HG03108 (cell line): ENCODE measurements around the gene MFSD12.

Experiments used
- ATAC-seq: cut with Tn5 transposase; IDR thresholded peaks from one replicate; pipeline ENCODE4 v1.9.1; 2021; ENCODE audit warnings: moderate library complexity; ENCODE audit not compliant: unreplicated experiment

The MFSD12 gene

DNA sequence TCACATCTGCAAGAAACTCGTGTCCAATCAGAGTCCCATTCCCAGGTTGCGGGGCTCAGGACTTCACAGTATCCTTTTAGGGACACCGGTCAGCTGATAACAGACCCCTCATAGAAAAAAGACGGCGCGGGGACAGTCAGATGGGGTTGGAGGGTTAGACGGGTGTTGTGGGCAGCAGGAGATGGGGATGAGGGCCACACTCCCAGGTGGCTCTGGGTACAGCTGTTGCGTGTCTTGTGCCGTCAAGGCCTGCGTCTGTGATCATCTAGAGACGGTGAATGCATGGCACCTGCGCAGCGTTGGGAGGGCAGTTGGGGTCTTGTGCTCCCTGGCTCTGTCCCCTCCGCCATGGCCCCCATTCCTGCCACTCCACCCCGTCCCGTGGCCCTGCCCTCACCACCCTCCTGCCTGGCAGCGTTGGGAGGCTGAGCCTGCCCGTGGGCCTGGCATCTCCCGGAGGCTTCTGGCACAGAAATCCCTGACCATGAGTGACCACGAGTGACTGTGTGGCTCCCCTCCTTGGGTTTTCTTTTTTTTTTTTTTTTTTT is 32.4 kb downstream of the MFSD12 start:
- ATAC-seq: no peak

DNA sequence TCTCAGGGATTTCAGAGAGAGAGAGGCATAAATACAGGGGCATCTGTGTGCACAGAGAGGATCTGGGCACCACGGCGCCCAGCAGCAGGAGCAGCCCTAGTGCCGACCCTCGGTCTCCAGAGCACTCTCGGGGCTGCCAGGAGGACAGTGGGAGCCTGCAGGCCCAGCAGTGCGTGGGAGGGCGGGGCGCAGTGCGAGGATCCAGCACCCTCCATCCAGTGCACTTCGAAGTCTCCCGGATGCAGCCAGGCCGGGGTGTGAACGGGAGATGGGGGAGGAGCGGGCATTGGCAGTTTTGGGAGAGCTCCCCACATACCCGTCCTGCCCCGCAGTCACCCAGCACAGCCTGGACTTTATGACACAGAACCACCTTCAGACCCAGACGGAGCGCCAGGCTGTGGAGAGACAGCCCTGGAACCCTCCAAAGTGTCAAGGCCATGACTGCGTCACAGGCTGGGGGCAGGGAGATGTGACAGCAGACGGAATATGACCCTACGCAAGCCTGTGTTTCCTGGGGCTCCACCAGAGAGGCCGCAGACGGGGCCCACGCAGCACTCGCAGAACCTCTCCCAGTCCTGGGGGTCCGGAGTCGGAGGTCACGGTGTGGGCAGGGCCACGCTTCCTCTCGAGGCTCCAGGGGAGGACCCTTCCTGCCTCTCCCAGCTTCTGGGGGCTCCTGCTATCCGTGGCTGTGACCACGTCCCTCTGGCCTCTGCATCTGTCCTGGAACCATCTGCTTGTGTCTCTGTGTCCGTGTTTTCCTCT is 33.1 kb downstream of the MFSD12 start:
- no peak for ATAC-seq

DNA sequence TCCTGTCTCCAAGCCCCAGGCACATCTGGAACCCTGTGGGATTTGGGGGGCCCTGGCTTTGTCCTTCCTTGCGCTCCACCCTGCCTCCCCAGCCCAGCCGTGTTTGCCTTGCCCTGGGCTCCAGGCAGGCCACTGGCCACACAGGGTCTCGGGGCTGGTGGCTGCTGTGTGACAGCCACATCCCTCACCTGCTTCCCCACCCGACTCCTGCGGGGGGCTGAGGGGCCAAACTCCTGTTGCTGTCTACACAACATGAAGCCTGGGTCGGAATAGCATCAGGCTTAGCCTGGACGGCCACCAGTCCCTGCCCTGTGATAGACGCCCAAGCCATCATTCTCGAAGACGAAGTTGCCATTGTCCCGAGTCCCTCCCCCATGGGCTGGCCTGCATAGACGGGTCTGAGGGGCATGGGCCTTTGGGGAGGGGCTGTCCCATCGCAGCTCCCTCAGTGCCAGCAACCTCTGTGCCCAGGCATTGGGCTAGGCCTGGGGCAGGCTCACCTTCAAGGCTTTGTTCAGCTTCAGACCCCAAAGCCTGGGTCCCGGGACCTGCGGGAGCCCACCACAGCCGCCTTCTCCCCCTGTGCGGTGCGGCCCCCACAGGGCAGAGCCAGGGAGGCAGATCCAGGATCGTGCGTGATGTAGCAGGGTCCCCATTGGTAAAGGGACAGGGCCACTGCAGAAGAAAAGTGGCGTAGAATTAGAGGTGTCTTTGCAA is 33.9 kb downstream of the MFSD12 start:
- ATAC-seq: no peak

DNA sequence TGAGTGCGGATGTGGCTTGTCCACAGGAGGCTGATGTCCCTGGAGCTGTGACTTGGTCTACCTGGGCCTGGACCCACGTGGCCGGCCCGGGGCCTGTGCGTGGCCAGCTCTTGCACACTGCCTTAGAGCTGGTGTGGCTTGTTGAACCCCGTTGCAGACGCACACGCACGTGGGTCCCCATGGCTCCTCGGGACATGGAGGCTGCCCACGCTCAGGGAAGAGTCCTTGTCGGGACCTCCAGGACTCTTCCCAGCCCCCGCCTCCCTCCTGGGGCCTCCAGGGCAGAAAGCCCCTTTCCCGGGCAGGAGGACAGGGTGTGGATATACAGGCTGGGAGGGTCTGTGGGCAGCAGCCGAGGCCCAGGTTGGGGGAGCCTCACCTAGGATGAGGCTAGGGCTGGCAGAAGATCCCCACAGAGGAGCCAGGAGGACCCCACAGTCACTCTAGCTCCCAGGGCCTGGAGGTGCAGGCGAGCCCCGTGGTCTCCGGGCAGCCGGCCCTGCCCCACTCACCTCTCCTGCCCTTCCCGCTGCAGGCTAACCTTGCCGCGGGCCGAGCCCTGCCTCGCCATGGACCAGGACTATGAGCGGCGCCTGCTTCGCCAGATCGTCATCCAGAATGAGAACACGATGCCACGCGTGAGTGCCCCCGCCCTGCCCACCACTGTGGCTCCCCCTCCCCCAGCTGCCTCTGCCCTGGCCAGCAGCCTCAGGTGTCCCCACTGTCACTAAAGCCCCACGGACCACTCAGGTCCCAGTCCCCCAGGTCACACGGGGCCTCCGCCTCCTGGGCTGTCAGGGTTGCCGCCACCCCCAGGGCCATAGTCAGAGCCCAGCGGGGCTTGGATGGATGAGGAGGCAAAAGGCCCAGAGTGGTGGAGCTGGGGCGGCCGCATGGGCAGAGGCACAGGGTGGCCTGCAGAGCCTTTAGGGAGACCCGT is 34.7 kb downstream of the MFSD12 start:
- no peak for ATAC-seq

DNA sequence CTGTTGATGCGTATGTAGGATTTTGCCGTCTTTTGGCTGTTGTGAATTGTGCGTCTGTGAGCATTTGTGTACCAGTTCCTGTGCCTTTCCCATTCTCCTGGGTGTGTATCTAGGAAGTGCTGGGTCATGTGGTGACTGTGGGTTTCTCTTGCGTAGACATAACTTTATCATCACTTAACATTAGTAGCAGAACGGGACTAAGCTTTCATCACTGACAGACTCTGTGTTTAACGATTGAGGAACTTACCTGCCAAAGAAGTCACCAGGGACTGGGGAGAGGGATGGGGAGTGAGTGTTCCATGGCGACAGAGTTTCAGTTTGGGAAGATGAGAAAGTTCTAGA is 36.3 kb downstream of the MFSD12 start:
- ATAC-seq: no peak

- ATAC-seq: no peak
Measured at GRCh38 chr19:3520166-3521103, 37.0 kb downstream of the MFSD12 start.

DNA sequence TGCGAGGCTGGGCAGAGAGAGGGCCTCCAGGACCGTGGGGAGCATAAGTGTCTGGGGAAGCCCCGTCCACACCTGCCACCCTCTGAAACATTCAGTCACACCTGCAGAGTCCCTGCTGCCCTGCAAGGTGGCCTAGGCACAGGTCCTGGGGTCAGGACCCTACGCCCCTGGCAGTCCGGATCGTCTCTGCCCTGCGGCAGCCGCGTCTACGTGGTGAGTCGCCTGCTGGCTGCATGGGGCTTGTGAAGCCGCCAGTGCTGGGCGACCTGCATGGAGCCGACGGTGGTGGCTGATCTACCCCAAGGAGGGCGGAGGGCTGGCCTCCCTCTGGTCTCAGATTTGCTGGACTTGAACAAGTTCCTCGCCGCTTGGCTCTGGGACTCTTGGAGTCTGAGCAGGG is 38.3 kb downstream of the MFSD12 start:
- no peak for ATAC-seq

- ATAC-seq: no peak
Measured at GRCh38 chr19:3518659-3519058, 38.7 kb downstream of the MFSD12 start.

- ATAC-seq: no peak
Measured at GRCh38 chr19:3518255-3518654, 39.1 kb downstream of the MFSD12 start.

DNA sequence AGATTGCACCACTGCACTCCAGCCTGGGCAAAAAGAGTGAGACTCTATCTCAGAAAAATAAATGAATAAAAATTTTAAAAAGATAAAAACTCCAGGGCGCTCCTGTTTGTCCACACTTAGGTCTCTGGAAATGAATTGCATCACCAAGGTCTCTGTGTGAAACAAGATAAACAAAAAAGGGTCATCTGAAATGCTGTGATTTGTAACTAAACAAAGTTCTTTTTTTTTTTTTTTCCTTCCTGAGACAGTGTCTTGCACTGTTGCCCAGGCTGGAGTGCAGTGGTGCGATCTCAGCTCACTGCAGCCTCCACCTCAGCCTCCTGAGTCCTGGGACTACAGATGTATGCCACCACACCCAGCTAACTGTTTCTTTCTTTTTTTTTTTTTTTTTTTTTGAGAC is 39.7 kb downstream of the MFSD12 start:
- no peak for ATAC-seq

DNA sequence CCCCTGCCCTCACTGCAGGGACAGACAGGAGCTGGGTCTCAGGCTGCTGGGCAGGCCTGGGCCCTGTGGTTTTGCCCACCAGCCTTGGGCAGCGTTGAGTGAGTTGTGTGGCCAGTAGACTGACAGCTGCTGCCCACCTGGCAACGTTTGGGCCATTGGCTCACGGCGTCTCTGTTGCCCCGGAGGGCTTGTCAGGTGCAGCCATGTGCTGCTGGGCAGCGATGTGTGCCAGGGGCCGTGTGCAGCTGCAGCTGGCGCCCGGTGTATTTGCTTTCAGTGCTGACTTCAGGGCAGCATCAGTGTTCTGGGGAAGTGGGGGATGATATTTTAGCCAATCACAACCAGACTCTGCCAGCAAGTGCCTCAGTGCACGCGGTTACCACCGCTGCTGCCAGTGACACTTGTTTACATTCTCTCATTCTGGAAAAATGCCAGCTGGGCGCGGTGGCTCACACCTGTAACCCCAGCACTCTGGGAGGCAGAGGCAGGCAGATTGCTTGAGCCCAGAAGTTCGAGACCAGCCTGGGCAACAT is 40.6 kb downstream of the MFSD12 start:
- ATAC-seq: no peak

- ATAC-seq: no peak
Measured at GRCh38 chr19:3515891-3516422, 41.4 kb downstream of the MFSD12 start.

GRCh38 chr19:3514930-3515329 is 42.5 kb downstream of the MFSD12 start:
- no peak for ATAC-seq

GRCh38 chr19:3513229-3514140 is 43.9 kb downstream of the MFSD12 start:
- no peak for ATAC-seq

- no peak for ATAC-seq
Measured at GRCh38 chr19:3512562-3513228, 44.7 kb downstream of the MFSD12 start.

DNA sequence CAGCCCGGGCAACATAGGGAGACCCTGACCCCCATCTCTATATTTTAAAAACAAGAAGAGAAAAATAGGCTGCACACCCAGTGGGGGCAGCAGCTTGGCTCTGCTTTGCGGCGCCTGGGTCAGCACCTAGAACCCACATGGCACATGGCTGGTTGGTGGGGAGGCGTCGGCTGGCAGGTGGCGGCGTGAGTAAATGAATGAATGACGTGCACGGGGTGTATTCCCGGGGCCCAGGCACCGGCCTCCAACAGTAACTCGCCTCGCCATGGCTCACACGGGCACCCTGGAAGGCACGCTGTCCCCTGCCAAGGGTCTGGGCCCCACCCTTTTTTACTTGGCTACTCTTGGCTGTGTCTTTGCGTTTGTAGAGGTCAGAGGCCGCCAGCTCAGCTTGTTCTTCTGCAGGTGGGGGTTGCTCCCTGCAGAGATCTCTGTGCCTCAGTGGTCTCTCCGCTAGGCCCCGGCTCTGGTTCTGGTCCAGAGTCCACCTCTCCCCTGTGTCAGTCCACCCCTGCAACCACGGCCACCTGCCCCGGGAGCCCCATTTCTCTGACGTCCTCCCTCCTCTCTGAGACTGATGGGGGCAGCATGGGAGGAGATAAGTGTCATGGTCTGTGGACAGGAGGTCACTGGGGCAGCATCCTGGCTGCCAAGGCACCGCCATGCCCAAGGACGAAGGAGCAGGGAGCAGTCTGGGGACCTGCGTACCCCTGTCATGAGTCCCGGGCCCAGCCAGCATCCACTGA is 45.7 kb downstream of the MFSD12 start:
- ATAC-seq: no peak

- no peak for ATAC-seq
Measured at GRCh38 chr19:3510727-3511126, 46.7 kb downstream of the MFSD12 start.
